Body of pancreas (tissue), 4 donors: ENCODE data around the gene COL26A1.

Experiments
- POLR2A ChIP-seq, 3 donors: fragments of 450-650 bp; IDR thresholded peaks; one replicate each; pipeline ENCODE4 v1.6.1; 2016; ENCODE audit warnings: antibody characterized with exemption in 3 of 3, mild to moderate bottlenecking in 2 of 3
- TF ChIP-seq, protein P1 (sequence below), 7 experiments: fragments of 450-650 bp in 4 of 7; fragments of 200-600 bp in 3 of 7; sonication (generic) in 3 of 7; IDR thresholded peaks; one replicate each; pipeline ENCODE4 v1.5.1; 2016 to 2019; ENCODE audit warnings: antibody characterized with exemption in 7 of 7

DNA sequence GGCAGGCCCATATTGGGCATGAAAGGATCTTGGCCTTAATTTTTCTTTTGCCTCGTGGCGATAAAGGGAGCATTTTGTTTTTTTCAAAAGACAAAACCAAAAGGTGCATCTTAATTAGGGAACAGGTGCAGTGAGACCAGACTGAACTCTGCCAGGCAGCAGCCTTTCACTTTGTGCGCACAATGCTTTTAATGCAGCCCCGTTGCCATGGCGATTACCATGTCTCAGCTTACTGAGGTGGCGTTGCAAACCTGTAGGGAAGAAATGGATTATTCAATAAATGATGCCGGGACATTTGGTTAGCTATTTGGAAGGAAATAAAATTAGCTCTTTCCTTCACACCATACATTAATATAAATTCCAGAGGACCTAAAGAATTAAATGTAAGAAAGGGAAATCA, 204.6 kb downstream of the COL26A1 start:
- TF ChIP-seq, protein P1, sequence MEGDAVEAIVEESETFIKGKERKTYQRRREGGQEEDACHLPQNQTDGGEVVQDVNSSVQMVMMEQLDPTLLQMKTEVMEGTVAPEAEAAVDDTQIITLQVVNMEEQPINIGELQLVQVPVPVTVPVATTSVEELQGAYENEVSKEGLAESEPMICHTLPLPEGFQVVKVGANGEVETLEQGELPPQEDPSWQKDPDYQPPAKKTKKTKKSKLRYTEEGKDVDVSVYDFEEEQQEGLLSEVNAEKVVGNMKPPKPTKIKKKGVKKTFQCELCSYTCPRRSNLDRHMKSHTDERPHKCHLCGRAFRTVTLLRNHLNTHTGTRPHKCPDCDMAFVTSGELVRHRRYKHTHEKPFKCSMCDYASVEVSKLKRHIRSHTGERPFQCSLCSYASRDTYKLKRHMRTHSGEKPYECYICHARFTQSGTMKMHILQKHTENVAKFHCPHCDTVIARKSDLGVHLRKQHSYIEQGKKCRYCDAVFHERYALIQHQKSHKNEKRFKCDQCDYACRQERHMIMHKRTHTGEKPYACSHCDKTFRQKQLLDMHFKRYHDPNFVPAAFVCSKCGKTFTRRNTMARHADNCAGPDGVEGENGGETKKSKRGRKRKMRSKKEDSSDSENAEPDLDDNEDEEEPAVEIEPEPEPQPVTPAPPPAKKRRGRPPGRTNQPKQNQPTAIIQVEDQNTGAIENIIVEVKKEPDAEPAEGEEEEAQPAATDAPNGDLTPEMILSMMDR (IDR thresholded peaks at IDR 0.05): no peak
- no peak for TF ChIP-seq POLR2A (IDR thresholded peaks at IDR 0.05)
